H9 (cell line): ENCODE results near the gene PEX10. TPM values are rescaled to one million over a fixed set of nuclear protein-coding genes. Genes with fewer than 3 reads are reported as not detected.

Experiments
- DNase-seq: peaks from one replicate; pipeline ENCODE4 v3.0.0-alpha.2; 2017
- H2AFZ ChIP-seq: one replicate; pipeline ENCODE4 v1.6.1; 2013; ENCODE audit warnings: mild to moderate bottlenecking, low read length, control low read depth, moderate library complexity
- H2AK5ac ChIP-seq: 2 replicates; pipeline ENCODE4 v1.6.1; 2013; ENCODE audit warnings: low read length, control low read depth, mixed read lengths; ENCODE audit not compliant: insufficient read length
- H2BK120ac ChIP-seq: one replicate; pipeline ENCODE4 v1.6.1; 2013; ENCODE audit warnings: low read depth, mild to moderate bottlenecking, low read length, control low read depth, inconsistent platforms; ENCODE audit not compliant: poor library complexity, severe bottlenecking
- H2BK12ac ChIP-seq: 2 replicates; pipeline ENCODE4 v1.6.1; 2013; ENCODE audit warnings: low read length, control low read depth, mixed read lengths, low read depth; ENCODE audit not compliant: insufficient read length
- H2BK15ac ChIP-seq: 2 replicates; pipeline ENCODE4 v1.6.1; 2013; ENCODE audit warnings: low read depth, low read length, control low read depth
- H2BK20ac ChIP-seq: one replicate; pipeline ENCODE4 v1.6.1; 2013; ENCODE audit warnings: low read depth, mild to moderate bottlenecking, low read length, control low read depth, inconsistent platforms; ENCODE audit not compliant: poor library complexity, severe bottlenecking
- H2BK5ac ChIP-seq: 2 replicates; pipeline ENCODE4 v1.6.1; 2013; ENCODE audit warnings: low read length, control low read depth, mixed read lengths; ENCODE audit not compliant: insufficient read length
- H3K14ac ChIP-seq: 2 replicates; pipeline ENCODE4 v1.6.1; 2013; ENCODE audit warnings: low read length, control low read depth; ENCODE audit not compliant: insufficient read depth
- H3K18ac ChIP-seq: 2 replicates; pipeline ENCODE4 v1.6.1; 2013; ENCODE audit warnings: low read depth, mild to moderate bottlenecking, mixed read lengths, low read length, control low read depth; ENCODE audit not compliant: insufficient read length
- H3K23ac ChIP-seq: 2 replicates; pipeline ENCODE4 v1.6.1; 2013; ENCODE audit warnings: low read length, control low read depth, mixed read lengths, low read depth; ENCODE audit not compliant: insufficient read length
- H3K23me2 ChIP-seq: 2 replicates; pipeline ENCODE4 v1.6.1; 2013; ENCODE audit warnings: low read depth, mild to moderate bottlenecking, mixed read lengths, low read length, control low read depth; ENCODE audit not compliant: insufficient read length, poor library complexity, severe bottlenecking
- H3K27ac ChIP-seq: 2 replicates; pipeline ENCODE4 v1.5.1; 2013; ENCODE audit warnings: low read length, control low read depth, mixed read lengths, low read depth; ENCODE audit not compliant: insufficient read length
- H3K27me3 ChIP-seq: 2 replicates; pipeline ENCODE4 v1.6.1; 2013; ENCODE audit warnings: low read length, control low read depth, inconsistent platforms; ENCODE audit not compliant: insufficient read depth
- H3K4ac ChIP-seq: 2 replicates; pipeline ENCODE4 v1.6.1; 2013; ENCODE audit warnings: low read depth, mild to moderate bottlenecking, control low read depth, inconsistent platforms, low read length, moderate library complexity
- H3K4me1 ChIP-seq: 2 replicates; pipeline ENCODE4 v1.6.1; 2013; ENCODE audit warnings: low read length, control low read depth, inconsistent platforms; ENCODE audit not compliant: insufficient read depth
- H3K4me2 ChIP-seq: 2 replicates; pipeline ENCODE4 v1.6.1; 2013; ENCODE audit warnings: low read length, control low read depth, mixed read lengths; ENCODE audit not compliant: insufficient read length, insufficient read depth
- H3K56ac ChIP-seq: 2 replicates; pipeline ENCODE4 v1.6.1; 2013; ENCODE audit warnings: low read depth, mild to moderate bottlenecking, mixed read lengths, low read length, control low read depth; ENCODE audit not compliant: insufficient read length
- H3K79me1 ChIP-seq: 2 replicates; pipeline ENCODE4 v1.6.1; 2013; ENCODE audit warnings: low read depth, mild to moderate bottlenecking, moderate library complexity, low read length, control low read depth, inconsistent platforms; ENCODE audit not compliant: insufficient read depth, poor library complexity, severe bottlenecking
- H3K79me2 ChIP-seq: 2 replicates; pipeline ENCODE4 v1.6.1; 2013; ENCODE audit warnings: low read length, control low read depth, inconsistent platforms; ENCODE audit not compliant: insufficient read depth
- H3K9ac ChIP-seq: 2 replicates; pipeline ENCODE4 v1.6.1; 2013; ENCODE audit warnings: low read length, control low read depth, mixed read lengths; ENCODE audit not compliant: insufficient read length; ENCODE audit errors: extremely low read depth
- H3K9me3 ChIP-seq: one replicate; pipeline ENCODE4 v1.6.1; 2013; ENCODE audit warnings: low read depth, low read length, inconsistent platforms; ENCODE audit not compliant: control insufficient read depth
- H3T11ph ChIP-seq: one replicate; pipeline ENCODE4 v1.6.1; 2013; ENCODE audit warnings: mild to moderate bottlenecking, low read length, control low read depth, inconsistent platforms
- H4K20me1 ChIP-seq: one replicate; pipeline ENCODE4 v1.6.1; 2013; ENCODE audit not compliant: control insufficient read depth, insufficient read length, insufficient read depth
- H4K5ac ChIP-seq: 2 replicates; pipeline ENCODE4 v1.6.1; 2013; ENCODE audit warnings: low read depth, mild to moderate bottlenecking, mixed read lengths, low read length, control low read depth; ENCODE audit not compliant: insufficient read length
- H4K8ac ChIP-seq: replicated peaks from 2 replicates; pipeline ENCODE4 v1.6.1; 2013; ENCODE audit warnings: low read length, control low read depth, mixed read lengths, low read depth; ENCODE audit not compliant: insufficient read length
- H4K91ac ChIP-seq: 2 replicates; pipeline ENCODE4 v1.6.1; 2013; ENCODE audit warnings: low read depth, mild to moderate bottlenecking, moderate library complexity, mixed read lengths, low read length, control low read depth; ENCODE audit not compliant: insufficient read length
- H3K27ac Mint-ChIP-seq, 3 experiments: 2 replicates in 2 of 3; 3 replicates in 1 of 3; pipeline ENCODE4 v1.8.0; 2020 to 2021; ENCODE audit warnings: mixed read lengths in 3 of 3, mild to moderate bottlenecking in 1 of 3, moderate library complexity in 1 of 3
- H3K27me3 Mint-ChIP-seq: 2 replicates; pipeline ENCODE4 v1.8.0; 2021; ENCODE audit warnings: low read depth, mild to moderate bottlenecking, moderate library complexity, mixed read lengths
- H3K36me3 Mint-ChIP-seq, 3 experiments: 2 replicates in 2 of 3; 3 replicates in 1 of 3; pipeline ENCODE4 v1.8.0; 2020 to 2021; ENCODE audit warnings: low read depth in 3 of 3, mixed read lengths in 3 of 3; ENCODE audit not compliant: insufficient read depth in 1 of 3
- H3K4me1 Mint-ChIP-seq, 2 experiments: 2 replicates each; pipeline ENCODE4 v1.8.0; 2020; ENCODE audit warnings: mixed read lengths in 2 of 2
- H3K4me3 Mint-ChIP-seq, 2 experiments: 2 replicates in 1 of 2; 3 replicates in 1 of 2; pipeline ENCODE4 v1.8.0; 2020 to 2021; ENCODE audit warnings: mild to moderate bottlenecking in 2 of 2, mixed read lengths in 2 of 2, moderate library complexity in 1 of 2
- H3K9me3 Mint-ChIP-seq, 2 experiments: 2 replicates in 1 of 2; 3 replicates in 1 of 2; pipeline ENCODE4 v1.8.0; 2020; ENCODE audit warnings: mild to moderate bottlenecking in 2 of 2, mixed read lengths in 2 of 2, moderate library complexity in 1 of 2
- CTCF ChIP-seq: fragments of 200-600 bp; sonication (generic); conservative IDR thresholded peaks from 3 replicates; pipeline ENCODE4 v1.8.0; 2021; ENCODE audit warnings: antibody characterized with exemption, mild to moderate bottlenecking
- WGBS: extraction: QIAGEN DNeasy Blood & Tissue Kit; methylation state at CpG from one replicate; pipeline ENCODE4 v1.1.7; 2013; ENCODE audit warnings: missing lambda C conversion rate, low lambda C conversion rate, mixed read lengths; ENCODE audit not compliant: insufficient read length; ENCODE audit errors: extremely low coverage; 5-methylcytosine and 5-hydroxymethylcytosine counted together
- total RNA-seq: library from RNA; stranded (reverse); gene quantifications from 2 replicates; pipeline ENCODE4 v1.2.1, GENCODE V29; 2021

The PEX10 gene
- total RNA-seq, 1 experiment from 2014 or later, result 34.4 TPM

GRCh38 chr1:2384941-2385481 lies 27.4 kb downstream of the PEX10 start:
- Histone ChIP-seq H3K27ac (no peak overlapping the region), H3T11ph (no peak overlapping the region), H2BK12ac (no peak overlapping the region), H3K4ac (no peak overlapping the region), H3K23ac (no peak overlapping the region), H3K9me3 (no peaks in the 10 kb centered on the region), H2BK5ac (no peak overlapping the region), H2AK5ac (no peak overlapping the region), H3K4me2 (no peak overlapping the region), H3K4me1 (no peaks in the 10 kb centered on the region), H4K91ac (no peak overlapping the region), H2AFZ (no peak overlapping the region), H2BK20ac (no peak overlapping the region), H4K20me1 (no peaks in the 10 kb centered on the region), H3K56ac (no peak overlapping the region), H4K8ac (no peak overlapping the region), H3K79me2 (no peaks in the 10 kb centered on the region), H4K5ac (no peak overlapping the region), H3K9ac (no peak overlapping the region), H3K79me1 (no peaks in the 10 kb centered on the region), H3K23me2 (no peaks in the 10 kb centered on the region), H3K14ac (no peak overlapping the region; the same call in 1 of the 2 replicates), H2BK120ac (no peak overlapping the region), H3K18ac (no peak overlapping the region), H3K27me3 (no peaks in the 10 kb centered on the region), H2BK15ac (no peak overlapping the region)
- DNase-seq, result no peak
- H3K4me3 Mint-ChIP-seq, result no peak overlapping the region
- H3K4me1 Mint-ChIP-seq, result peaks cover 4 to 5% of the 10 kb centered on the region in 2 experiments; a peak in 1 of 4 replicates
- H3K27me3 Mint-ChIP-seq, result no peaks in the 10 kb centered on the region
- H3K9me3 Mint-ChIP-seq, result no peaks in the 10 kb centered on the region
- no CpG with 5 or more reads among the region's 41 CpGs for WGBS
- peaks cover 0 to 11% (median 0%) of the 10 kb centered on the region in 3 experiments; a peak in 2 of 7 replicates for H3K36me3 Mint-ChIP-seq
- H3K27ac Mint-ChIP-seq, result no peak overlapping the region
- no peak for TF ChIP-seq CTCF
